K562 (cell line): ENCODE measurements around the gene PPP1R13B. TPM values are rescaled to one million over a fixed set of nuclear protein-coding genes. Genes with fewer than 3 reads are reported as not detected.

Experiments
- ATAC-seq: fragments of 200-7000 bp; cut with Tn5 transposase; 3 replicates; pipeline ENCODE4 v1.9.1; 2020; ENCODE audit warnings: moderate library complexity
- BruUV-seq: library from RNA; stranded (reverse); fragments of 400-500 nt; replicated peaks from 2 replicates; lab custom pipeline; 2021; lab: Mats Ljungman, UMichigan
- CTCF ChIA-PET: fragments of 300-600 bp; formaldehyde crosslinking; extraction: SDS; loops from one replicate; lab custom pipeline; 2021; ENCODE audit warnings: low intra/inter-chr PET ratio; lab: Yijun Ruan, JAX
- POLR2A ChIA-PET: fragments of 300-600, 350-650 bp; sonication (Branson Sonifier 250); formaldehyde crosslinking; extraction: SDS; loops from one replicate; lab custom pipeline; 2021; ENCODE audit warnings: antibody characterized with exemption, inconsistent platforms; lab: Yijun Ruan, JAX
- DNase-seq, 4 experiments: peaks; one replicate each; pipeline versions ENCODE4 v3.0.0 to v3.0.0-alpha.2; 2011 to 2018; ENCODE audit warnings: low spot score in 3 of 4, mixed read lengths in 3 of 4; ENCODE audit errors: extremely low read depth in 1 of 4
- FAIRE-seq: peaks from 2 replicates; lab custom pipeline; 2011; peaks lifted over from hg19 to GRCh38; lab: Jason Lieb, UNC
- H2AFZ ChIP-seq: 2 replicates; pipeline ENCODE4 v1.6.0; 2011; ENCODE audit warnings: low read depth, low read length, control low read depth, inconsistent platforms
- H3K27ac ChIP-seq: fragments of 200-600 bp; 3 replicates; pipeline ENCODE4 v1.8.0; 2011; ENCODE audit warnings: low read depth, mild to moderate bottlenecking, control low read depth, inconsistent platforms, low read length, moderate library complexity, mixed read lengths; ENCODE audit errors: extremely low read depth
- H3K27me3 ChIP-seq, 2 experiments: fragments of 300-600 bp in 1 of 2; 2 replicates in 1 of 2; 3 replicates in 1 of 2; pipeline versions ENCODE4 v1.6.0 to v1.8.0; 2011; ENCODE audit warnings: inconsistent platforms in 2 of 2, low read length in 2 of 2, mild to moderate bottlenecking in 1 of 2, mixed read lengths in 1 of 2, moderate library complexity in 1 of 2; ENCODE audit not compliant: control insufficient read depth in 2 of 2, insufficient read depth in 2 of 2
- H3K36me3 ChIP-seq: fragments of 300-600 bp; 3 replicates; pipeline ENCODE4 v1.8.0; 2011; ENCODE audit warnings: mild to moderate bottlenecking, low read length, inconsistent platforms; ENCODE audit not compliant: control insufficient read depth, insufficient read depth
- H3K4me1 ChIP-seq, 2 experiments: fragments of 200-600 bp in 1 of 2; replicated peaks in 1 of 2; 2 replicates in 1 of 2; 3 replicates in 1 of 2; pipeline versions ENCODE4 v1.5.1 to v1.8.0; 2011; ENCODE audit warnings: inconsistent platforms in 2 of 2, low read length in 2 of 2, mild to moderate bottlenecking in 1 of 2, mixed read lengths in 1 of 2, moderate library complexity in 1 of 2; ENCODE audit not compliant: control insufficient read depth in 2 of 2, insufficient read depth in 2 of 2
- H3K4me2 ChIP-seq: 2 replicates; pipeline ENCODE4 v1.6.1; 2011; ENCODE audit warnings: low read length, control low read depth, inconsistent platforms, mixed read lengths; ENCODE audit not compliant: insufficient read depth
- H3K4me3 ChIP-seq: fragments of 200-600 bp; sonication (generic), shearing (Covaris generic); 2 replicates; pipeline ENCODE4 v1.5.1; 2016; ENCODE audit warnings: control low read depth, inconsistent platforms
- H3K79me2 ChIP-seq: fragments of 200-600 bp; 3 replicates; pipeline ENCODE4 v1.8.0; 2011; ENCODE audit warnings: low read length, inconsistent platforms; ENCODE audit not compliant: control insufficient read depth, insufficient read depth
- H3K9ac ChIP-seq, 2 experiments: 2 replicates each; pipeline versions ENCODE4 v1.6.0 to v1.6.1; 2011; ENCODE audit warnings: low read depth in 2 of 2, low read length in 2 of 2, control low read depth in 1 of 2, inconsistent platforms in 1 of 2, mild to moderate bottlenecking in 1 of 2, mixed read lengths in 1 of 2; ENCODE audit not compliant: insufficient read depth in 1 of 2
- H3K9me1 ChIP-seq: one replicate; pipeline ENCODE4 v1.6.0; 2011; ENCODE audit warnings: inconsistent platforms, mild to moderate bottlenecking, low read length, moderate library complexity; ENCODE audit not compliant: control insufficient read depth, insufficient read depth
- H3K9me3 ChIP-seq: replicated peaks from 2 replicates; pipeline ENCODE4 v1.5.1; 2011; ENCODE audit warnings: low read depth, low read length, inconsistent platforms; ENCODE audit not compliant: control insufficient read depth, insufficient read depth
- H4K20me1 ChIP-seq: replicated peaks from 2 replicates; pipeline ENCODE4 v1.6.1; 2011; ENCODE audit warnings: low read length, inconsistent platforms, mixed read lengths; ENCODE audit not compliant: control insufficient read depth, insufficient read depth
- ARNT ChIP-seq, 2 experiments: fragments of 450-650 bp; IDR thresholded peaks; 2 replicates each; pipeline ENCODE4 v1.6.1; 2016; ENCODE audit warnings: mild to moderate bottlenecking in 1 of 2
- CREB1 ChIP-seq, 2 experiments: sonication (generic) in 1 of 2; formaldehyde crosslinking in 1 of 2; IDR thresholded peaks; 2 replicates each; pipeline versions ENCODE4 v1.6.1 to v1.8.0; 2012 to 2022; ENCODE audit warnings: inconsistent platforms in 1 of 2, mild to moderate bottlenecking in 1 of 2, missing genetic modification reagents in 1 of 2, moderate library complexity in 1 of 2
- E4F1 ChIP-seq: fragments of 250-450 bp; sonication (Bioruptor Pico); IDR thresholded peaks from 2 replicates; pipeline ENCODE4 v1.5.0; 2021; ENCODE audit warnings: mild to moderate bottlenecking, borderline replicate concordance
- FIP1L1 ChIP-seq: fragments of 200-400 bp; formaldehyde crosslinking; IDR thresholded peaks from 2 replicates; pipeline ENCODE4 v1.6.1; 2018; ENCODE audit warnings: mild to moderate bottlenecking, low read depth, low read length; ENCODE audit not compliant: poor library complexity, severe bottlenecking
- FUS ChIP-seq: fragments of 200-400 bp; formaldehyde crosslinking; optimal IDR thresholded peaks from 2 replicates; pipeline ENCODE3; 2017; ENCODE audit warnings: low read depth, low read length
- HNRNPUL1 ChIP-seq: fragments of 200-400 bp; formaldehyde crosslinking; IDR thresholded peaks from 2 replicates; pipeline ENCODE4 v1.6.1; 2017; ENCODE audit warnings: low read length
- MXD1 ChIP-seq: fragments of 250-450 bp; sonication (Bioruptor Pico); IDR thresholded peaks from 2 replicates; pipeline ENCODE4 v1.8.0; 2021; ENCODE audit warnings: borderline replicate concordance, mild to moderate bottlenecking, moderate library complexity; ENCODE audit not compliant: poor library complexity, severe bottlenecking
- PCBP1 ChIP-seq: fragments of 200-400 bp; formaldehyde crosslinking; IDR thresholded peaks from 2 replicates; pipeline ENCODE4 v1.6.1; 2018; ENCODE audit warnings: mild to moderate bottlenecking, low read depth, low read length; ENCODE audit not compliant: poor library complexity, severe bottlenecking
- RAD21 ChIP-seq, 2 experiments: fragments of 250-450 bp in 1 of 2; fragments of 450-650 bp in 1 of 2; sonication (Bioruptor Pico) in 1 of 2; formaldehyde crosslinking in 1 of 2; IDR thresholded peaks in 1 of 2; conservative IDR thresholded peaks in 1 of 2; 2 replicates each; pipeline versions ENCODE4 v1.4.0 to v1.8.0; 2020 to 2022; ENCODE audit warnings: mild to moderate bottlenecking in 2 of 2, moderate library complexity in 1 of 2
- STAT5B ChIP-seq: fragments of 250-450 bp; sonication (Bioruptor Pico); IDR thresholded peaks from 2 replicates; pipeline ENCODE4 v1.8.0; 2021; ENCODE audit warnings: mild to moderate bottlenecking, inconsistent platforms
- TRIM28 ChIP-seq: fragments of 450-650 bp; IDR thresholded peaks from 2 replicates; pipeline ENCODE4 v1.6.1; 2017
- XRCC4 ChIP-seq: IDR thresholded peaks from one replicate; pipeline ENCODE4 v1.6.1; 2011; ENCODE audit not compliant: insufficient read depth, insufficient read length; ENCODE audit errors: extremely low read depth
- ZNF431 ChIP-seq: sonication (generic); formaldehyde crosslinking; IDR thresholded peaks from 2 replicates; pipeline ENCODE4 v1.8.0; 2022; ENCODE audit warnings: mild to moderate bottlenecking, missing genetic modification reagents
- ZNF583 ChIP-seq: fragments of 250-450 bp; sonication (Bioruptor Pico); IDR thresholded peaks from 2 replicates; pipeline ENCODE4 v1.4.0; 2020
- WGBS: fragments of 100-300 bp; shearing (Covaris generic); methylation state at CpG from one replicate; pipeline ENCODE4 v1.1.6; 2016; ENCODE audit warnings: low coverage, mixed read lengths; ENCODE audit not compliant: insufficient coverage; ENCODE audit errors: missing lambda C conversion rate; 5-methylcytosine and 5-hydroxymethylcytosine counted together
- in situ Hi-C: fragments of 300-500 bp; cut with MboI; formaldehyde crosslinking; loops from 4 replicates; pipeline ENCODE4 v1.15.0; 2018; ENCODE audit warnings: inconsistent platforms, mixed read lengths
- intact Hi-C: fragments of 100-400 bp; cut with micrococcal nuclease; formaldehyde crosslinking; loops from 2 replicates; pipeline ENCODE4 v1.14.2; 2022
- polyA plus RNA-seq, 8 experiments: library from polyadenylated mRNA; depleted of rRNA in 4 of 8; stranded (reverse) in 5 of 8; unstranded in 3 of 8; fragments of >200 nt; fragmentation: Nextera tagmentation in 2 of 8; fragmentation: Illumina TruSeq in 1 of 8; extraction: Ambion mirVana in 2 of 8; extraction: Trizol in 1 of 8; gene quantifications; 2 replicates each; pipeline versions ENCODE4 v1.2.1 to v1.2.3, GENCODE V29; 2011 to 2014; ENCODE audit warnings: inconsistent platforms in 1 of 8, missing spikeins in 1 of 8
- total RNA-seq, 7 experiments: library from RNA; depleted of rRNA in 6 of 7; stranded (reverse); fragments of >200 nt in 6 of 7; fragmentation: Illumina TruSeq in 2 of 7; extraction: Trizol in 2 of 7; gene quantifications; 2 replicates each; pipeline versions ENCODE4 v1.2.1 to v1.2.3, GENCODE V29; 2011 to 2021; ENCODE audit warnings: low replicate concordance in 1 of 7

The PPP1R13B gene
- total and polyA plus RNA-seq, 9 of the 15 experiments (the other 6 are each of a cell fraction or from before 2014, with no cell fraction given), result 0.03 to 1.7 (median 0.15) TPM

GRCh38 chr14:103879118-103879569, 31.8 kb upstream of the PPP1R13B start:
- ChIA-PET CTCF (no interaction called here), POLR2A (interaction anchor here (0.7 to 0.8 kb wide), 2 partner anchors 21 to 859 kb away, joined by 3 to 4 read pairs; no protein-coding TSS in a partner anchor)
- in situ Hi-C loops (no loop called here), intact Hi-C loops (no loop called here)
- Histone ChIP-seq H4K20me1 (no peaks in the 10 kb centered on the region), H3K9ac (no peak overlapping the region), H3K27me3 (peaks cover 0 to 12% of the 10 kb centered on the region in 2 experiments; a peak in 2 of 5 replicates), H3K27ac (no peak overlapping the region), H3K9me1 (no peaks in the 10 kb centered on the region), H2AFZ (no peak overlapping the region), H3K4me3 (no peak overlapping the region), H3K4me1 (peaks cover 0 to 13% of the 10 kb centered on the region in 2 experiments; a peak in 2 of 5 replicates), H3K79me2 (no peaks in the 10 kb centered on the region), H3K4me2 (no peak overlapping the region), H3K9me3 (no peaks in the 10 kb centered on the region), H3K36me3 (no peaks in the 10 kb centered on the region)
- TF ChIP-seq FIP1L1 (no peak), ZNF583 (CRISPR knock-in tag) (no peak), XRCC4 (no peak), ARNT (IDR thresholded peaks at IDR 0.05) (no peak), CREB1 (IDR thresholded peaks at IDR 0.05) (no peak), CREB1 (CRISPR knock-in tag; IDR thresholded peaks at IDR 0.05) (no peak)
- ATAC-seq (no peak), FAIRE-seq (no peak), DNase-seq (no peak)
- WGBS, result 42% methylated on average over 11 of the region's 16 CpGs
- no TSS peak for BruUV-seq

GRCh38 chr14:103878180-103878579, 30.8 kb upstream of the PPP1R13B start:
- Histone ChIP-seq H3K4me1 (peaks cover 0 to 12% of the 10 kb centered on the region in 2 experiments; a peak in 2 of 5 replicates), H3K9ac (no peak overlapping the region), H3K36me3 (no peaks in the 10 kb centered on the region), H3K4me2 (no peak overlapping the region), H3K27me3 (peaks cover 0 to 8% of the 10 kb centered on the region in 2 experiments; a peak in 2 of 5 replicates), H4K20me1 (no peaks in the 10 kb centered on the region), H3K79me2 (no peaks in the 10 kb centered on the region), H3K27ac (no peak overlapping the region), H3K9me3 (no peaks in the 10 kb centered on the region), H2AFZ (no peak overlapping the region), H3K9me1 (no peaks in the 10 kb centered on the region), H3K4me3 (no peak overlapping the region)
- DNase-seq (no peak), ATAC-seq (no peak), FAIRE-seq (no peak)
- in situ Hi-C loops (no loop called here), intact Hi-C loops (no loop called here)
- 72% methylated on average over 7 of the region's 11 CpGs for WGBS
- CTCF ChIA-PET, result no interaction called here
- no TSS peak for BruUV-seq
- POLR2A ChIA-PET, result no interaction called here
- TF ChIP-seq RAD21 (CRISPR knock-in tag; conservative IDR thresholded peaks at IDR 0.05 in 1 of 2, IDR thresholded peaks at IDR 0.05 in 1 of 2), result no peak
- no peak for TF ChIP-seq STAT5B
- TF ChIP-seq ZNF431 (CRISPR knock-in tag), result no peak
- TF ChIP-seq E4F1 (CRISPR knock-in tag), result no peak
- no peak for TF ChIP-seq PCBP1
- no peak for TF ChIP-seq FUS
- TF ChIP-seq MXD1 (CRISPR knock-in tag), result no peak
- TF ChIP-seq HNRNPUL1, result no peak
- no peak for TF ChIP-seq TRIM28
